A549 (cell line): ENCODE measurements around the gene APOA1. TPM values are rescaled to one million over a fixed set of nuclear protein-coding genes. Genes with fewer than 3 reads are reported as not detected.
A peak's percentile ranks its signal among the peaks of the same experiment; 100 is the strongest.

Experiments
- ATAC-seq, 2 experiments: fragments of 200-7000 bp in 1 of 2; fragments of >200 bp in 1 of 2; cut with Nextera tagmentation in 1 of 2; cut with Tn5 transposase in 1 of 2; 3 replicates each; pipeline versions ENCODE4 v1.8.0 to v1.9.1; 2018 to 2020; ENCODE audit warnings: mild to moderate bottlenecking in 1 of 2, moderate library complexity in 1 of 2
- CTCF ChIA-PET: fragments of 300-600 bp; sonication (Branson Sonifier 250); formaldehyde crosslinking; extraction: SDS; loops from one replicate; lab custom pipeline; 2021; ENCODE audit warnings: antibody characterized with exemption, inconsistent platforms; lab: Yijun Ruan, JAX
- POLR2A ChIA-PET: fragments of 350-600 bp; formaldehyde crosslinking; extraction: SDS; loops from one replicate; lab custom pipeline; 2021; ENCODE audit warnings: antibody characterized with exemption, inconsistent platforms; lab: Yijun Ruan, JAX
- DNase-seq, 2 experiments: peaks; one replicate each; pipeline versions ENCODE4 v3.0.0 to v3.0.0-alpha.2; 2011 to 2016; ENCODE audit warnings: low read depth in 1 of 2, low spot score in 1 of 2
- FAIRE-seq: peaks from 2 replicates; lab custom pipeline; 2011; peaks lifted over from hg19 to GRCh38; lab: Jason Lieb, UNC
- H3K27ac ChIP-seq, 2 experiments: fragments of >200 bp; sonication (Bioruptor Twin); formaldehyde crosslinking; 3 replicates each; pipeline ENCODE4 v1.5.1; 2016 to 2017
- H3K4me1 ChIP-seq: fragments of >200 bp; sonication (Bioruptor Twin); formaldehyde crosslinking; 3 replicates; pipeline ENCODE4 v1.6.1; 2016
- H3K4me2 ChIP-seq: fragments of >200 bp; sonication (Bioruptor Twin); formaldehyde crosslinking; 3 replicates; pipeline ENCODE4 v1.6.1; 2016
- H3K4me3 ChIP-seq: fragments of >200 bp; sonication (Bioruptor Twin); formaldehyde crosslinking; 3 replicates; pipeline ENCODE4 v1.5.1; 2016
- H3K9me3 ChIP-seq: fragments of >200 bp; sonication (Bioruptor Twin); formaldehyde crosslinking; 3 replicates; pipeline ENCODE4 v1.6.1; 2016
- BHLHE40 ChIP-seq: IDR thresholded peaks from 2 replicates; pipeline ENCODE4 v1.6.1; 2012; ENCODE audit warnings: low read depth, low read length, inconsistent platforms
- CBX2 ChIP-seq: fragments of 200-600 bp; sonication (generic); IDR thresholded peaks from 2 replicates; pipeline ENCODE4 v1.6.1; 2016; ENCODE audit warnings: low read depth, mild to moderate bottlenecking, borderline replicate concordance
- CHD2 ChIP-seq: fragments of 150-350 bp; IDR thresholded peaks from 2 replicates; pipeline ENCODE4 v1.6.1; 2014; ENCODE audit warnings: low read length; ENCODE audit not compliant: partially characterized antibody
- EHF ChIP-seq: fragments of 250-450 bp; sonication (Bioruptor Pico); IDR thresholded peaks from 2 replicates; pipeline ENCODE4 v1.5.0; 2020; ENCODE audit warnings: mild to moderate bottlenecking
- EHMT2 ChIP-seq: fragments of 200-600 bp; sonication (generic); IDR thresholded peaks from 2 replicates; pipeline ENCODE4 v1.6.1; 2016; ENCODE audit warnings: antibody characterized with exemption, low read depth, mild to moderate bottlenecking, moderate library complexity
- HDAC2 ChIP-seq: fragments of 200-600 bp; sonication (generic); IDR thresholded peaks from 2 replicates; pipeline ENCODE4 v1.6.1; 2016
- HES2 ChIP-seq: fragments of >200 bp; sonication (Bioruptor Twin); formaldehyde crosslinking; IDR thresholded peaks from 2 replicates; pipeline ENCODE4 v1.6.1; 2016
- HOXA7 ChIP-seq: fragments of 250-450 bp; sonication (Bioruptor Pico); IDR thresholded peaks from 2 replicates; pipeline ENCODE4 v1.5.0; 2020; ENCODE audit warnings: mild to moderate bottlenecking, moderate library complexity
- JUNB ChIP-seq: fragments of >200 bp; sonication (Bioruptor Twin); formaldehyde crosslinking; IDR thresholded peaks from 2 replicates; pipeline ENCODE4 v1.6.1; 2016
- KDM1A ChIP-seq: fragments of 200-600 bp; sonication (generic); IDR thresholded peaks from 2 replicates; pipeline ENCODE4 v1.6.1; 2016; ENCODE audit warnings: low read depth, mild to moderate bottlenecking
- MAZ ChIP-seq: fragments of 150-350 bp; IDR thresholded peaks from 2 replicates; pipeline ENCODE4 v1.6.1; 2014; ENCODE audit warnings: antibody characterized with exemption, low read depth, low read length, borderline replicate concordance
- NFE2L2 ChIP-seq: fragments of 150-350 bp; conservative IDR thresholded peaks from 2 replicates; pipeline ENCODE4 v1.6.1; 2014; ENCODE audit warnings: low read length
- NPAS2 ChIP-seq: fragments of 250-450 bp; sonication (Bioruptor Pico); IDR thresholded peaks from 2 replicates; pipeline ENCODE4 v1.8.0; 2022; ENCODE audit warnings: mild to moderate bottlenecking, moderate library complexity, borderline replicate concordance
- NR3C1 ChIP-seq: fragments of >200 bp; sonication (Bioruptor Twin); formaldehyde crosslinking; IDR thresholded peaks from 3 replicates; pipeline ENCODE4 v1.6.1; 2017
- PBX3 ChIP-seq: IDR thresholded peaks from 2 replicates; pipeline ENCODE4 v1.6.1; 2012
- PHF8 ChIP-seq: fragments of 200-600 bp; sonication (generic); IDR thresholded peaks from 2 replicates; pipeline ENCODE4 v1.6.1; 2016; ENCODE audit warnings: low read depth, mild to moderate bottlenecking, antibody characterized with exemption, moderate library complexity, borderline replicate concordance
- POLR2A ChIP-seq: IDR thresholded peaks from 2 replicates; pipeline ENCODE4 v1.6.1; 2012; ENCODE audit warnings: mild to moderate bottlenecking, low read length
- RAD21 ChIP-seq, 2 experiments: fragments of >200 bp in 1 of 2; sonication (Bioruptor Twin) in 1 of 2; formaldehyde crosslinking in 1 of 2; IDR thresholded peaks in 1 of 2; conservative IDR thresholded peaks in 1 of 2; 2 replicates in 1 of 2; 3 replicates in 1 of 2; pipeline ENCODE4 v1.6.1; 2012 to 2018; ENCODE audit warnings: inconsistent platforms in 1 of 2
- RCOR1 ChIP-seq: fragments of 150-350 bp; IDR thresholded peaks from 2 replicates; pipeline ENCODE4 v1.6.1; 2014; ENCODE audit warnings: antibody characterized with exemption, low read length, low read depth
- REST ChIP-seq: fragments of 200-600 bp; sonication (generic); IDR thresholded peaks from 2 replicates; pipeline ENCODE4 v1.6.1; 2016; ENCODE audit warnings: antibody characterized with exemption, mild to moderate bottlenecking, moderate library complexity
- RFX5 ChIP-seq: fragments of 450-650 bp; IDR thresholded peaks from 2 replicates; pipeline ENCODE4 v1.7.1; 2014; ENCODE audit warnings: antibody characterized with exemption, mild to moderate bottlenecking, moderate library complexity
- RNF2 ChIP-seq: fragments of 200-600 bp; sonication (generic); IDR thresholded peaks from 2 replicates; pipeline ENCODE4 v1.6.1; 2016; ENCODE audit warnings: low read depth, mild to moderate bottlenecking, antibody characterized with exemption, moderate library complexity, borderline replicate concordance
- SMC3 ChIP-seq: fragments of >200 bp; sonication (Bioruptor Twin); formaldehyde crosslinking; IDR thresholded peaks from 3 replicates; pipeline ENCODE4 v1.6.1; 2018; ENCODE audit warnings: inconsistent platforms
- SREBF2 ChIP-seq: fragments of 450-650 bp; IDR thresholded peaks from 2 replicates; pipeline ENCODE4 v1.6.1; 2014; ENCODE audit warnings: mild to moderate bottlenecking, moderate library complexity
- TFCP2L1 ChIP-seq: fragments of 250-450 bp; sonication (Bioruptor Pico); IDR thresholded peaks from 2 replicates; pipeline ENCODE4 v1.5.0; 2021; ENCODE audit warnings: mild to moderate bottlenecking
- TP53 ChIP-seq: fragments of 250-450 bp; sonication (Bioruptor Pico); IDR thresholded peaks from 2 replicates; pipeline ENCODE4 v1.5.0; 2021; ENCODE audit warnings: mild to moderate bottlenecking, moderate library complexity
- USF2 ChIP-seq: fragments of 450-650 bp; IDR thresholded peaks from 2 replicates; pipeline ENCODE4 v1.6.1; 2014; ENCODE audit warnings: antibody characterized with exemption
- ZC3H11A ChIP-seq: fragments of 450-650 bp; IDR thresholded peaks from 2 replicates; pipeline ENCODE4 v1.6.1; 2014; ENCODE audit warnings: antibody characterized with exemption, mild to moderate bottlenecking
- ZNF302 ChIP-seq: fragments of 250-450 bp; sonication (Bioruptor Pico); IDR thresholded peaks from 2 replicates; pipeline ENCODE4 v1.9.0; 2021; ENCODE audit warnings: inconsistent platforms, mild to moderate bottlenecking, moderate library complexity
- WGBS: methylation state at CpG from one replicate; pipeline ENCODE4 v1.1.6; 2017; ENCODE audit errors: missing lambda C conversion rate; 5-methylcytosine and 5-hydroxymethylcytosine counted together
- polyA plus RNA-seq, 4 experiments: library from polyadenylated mRNA; depleted of rRNA in 3 of 4; stranded (reverse); fragments of >200 nt; fragmentation: RNase III in 1 of 4; extraction: RNeasy Plus Mini Kit Qiagen cat#74134 plus additional on column Dnase treatment in 1 of 4; gene quantifications; 2 replicates in 3 of 4; 3 replicates in 1 of 4; pipeline ENCODE4 v1.2.3, GENCODE V29; 2011 to 2017
- TF ChIP-seq, protein P1 (sequence below): fragments of >200 bp; sonication (Bioruptor Twin); formaldehyde crosslinking; IDR thresholded peaks from 3 replicates; pipeline ENCODE4 v1.5.1; 2016
- TF ChIP-seq, protein P2 (sequence below): fragments of 250-450 bp; sonication (Bioruptor Pico); IDR thresholded peaks from 2 replicates; pipeline ENCODE4 v1.5.0; 2021; ENCODE audit warnings: mild to moderate bottlenecking, moderate library complexity, borderline replicate concordance

The APOA1 gene
- polyA plus RNA-seq, 2 of the 4 experiments (the other 2 are of a cell fraction), result 0.23 TPM; not detected in 1

- ChIA-PET POLR2A (interaction anchor here (0.5 to 1.5 kb wide), 6 partner anchors 30 to 63 kb away, joined by 3 to 10 read pairs (median 4); partner anchors contain the start of genes APOA5, BUD13 and ZPR1), CTCF (interaction anchor here (0.6 to 3.7 kb wide), 29 partner anchors 9 to 399 kb away, joined by 3 to 56 read pairs (median 4); partner anchors contain the start of genes APOA4, APOA5 and BUD13)
- Histone ChIP-seq H3K4me1 (0 out of 3 replicates have a peak, but pooled peaks cover 4% of the 10 kb centered on the region), H3K9me3 (no peaks in the 10 kb centered on the region), H3K27ac (peak overlapping the region; percentile 20 to 79; a peak in 5 of 6 replicates), H3K4me2 (peak overlapping the region; percentile 72), H3K4me3 (peak overlapping the region; percentile 27)
- DNase-seq (peak; percentile 67 to 89), ATAC-seq (peak; percentile 87 to 92), FAIRE-seq (no peak)
- WGBS, result 33% methylated on average over 3 of the region's 57 CpGs
- no peak for TF ChIP-seq EHMT2
- TF ChIP-seq NR3C1, result no peak
- no peak for TF ChIP-seq CBX2
- TF ChIP-seq SREBF2, result no peak
- TF ChIP-seq MAZ, result no peak
- TF ChIP-seq PHF8, result no peak
- no peak for TF ChIP-seq RNF2
- no peak for TF ChIP-seq REST
- TF ChIP-seq ZC3H11A, result no peak
- peak; percentile 52 to 63 for TF ChIP-seq RAD21 (conservative IDR thresholded peaks at IDR 0.05 in 1 of 2, IDR thresholded peaks at IDR 0.05 in 1 of 2)
- TF ChIP-seq, protein P1, sequence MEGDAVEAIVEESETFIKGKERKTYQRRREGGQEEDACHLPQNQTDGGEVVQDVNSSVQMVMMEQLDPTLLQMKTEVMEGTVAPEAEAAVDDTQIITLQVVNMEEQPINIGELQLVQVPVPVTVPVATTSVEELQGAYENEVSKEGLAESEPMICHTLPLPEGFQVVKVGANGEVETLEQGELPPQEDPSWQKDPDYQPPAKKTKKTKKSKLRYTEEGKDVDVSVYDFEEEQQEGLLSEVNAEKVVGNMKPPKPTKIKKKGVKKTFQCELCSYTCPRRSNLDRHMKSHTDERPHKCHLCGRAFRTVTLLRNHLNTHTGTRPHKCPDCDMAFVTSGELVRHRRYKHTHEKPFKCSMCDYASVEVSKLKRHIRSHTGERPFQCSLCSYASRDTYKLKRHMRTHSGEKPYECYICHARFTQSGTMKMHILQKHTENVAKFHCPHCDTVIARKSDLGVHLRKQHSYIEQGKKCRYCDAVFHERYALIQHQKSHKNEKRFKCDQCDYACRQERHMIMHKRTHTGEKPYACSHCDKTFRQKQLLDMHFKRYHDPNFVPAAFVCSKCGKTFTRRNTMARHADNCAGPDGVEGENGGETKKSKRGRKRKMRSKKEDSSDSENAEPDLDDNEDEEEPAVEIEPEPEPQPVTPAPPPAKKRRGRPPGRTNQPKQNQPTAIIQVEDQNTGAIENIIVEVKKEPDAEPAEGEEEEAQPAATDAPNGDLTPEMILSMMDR, result peak; percentile 58
- TF ChIP-seq RCOR1, result no peak
- TF ChIP-seq SMC3, result peak; percentile 64
- no peak for TF ChIP-seq BHLHE40
- no peak for TF ChIP-seq TP53 (CRISPR knock-in tag)
- TF ChIP-seq RFX5, result no peak
- TF ChIP-seq NFE2L2, result no peak
- TF ChIP-seq HOXA7, result no peak
- TF ChIP-seq, protein P2, sequence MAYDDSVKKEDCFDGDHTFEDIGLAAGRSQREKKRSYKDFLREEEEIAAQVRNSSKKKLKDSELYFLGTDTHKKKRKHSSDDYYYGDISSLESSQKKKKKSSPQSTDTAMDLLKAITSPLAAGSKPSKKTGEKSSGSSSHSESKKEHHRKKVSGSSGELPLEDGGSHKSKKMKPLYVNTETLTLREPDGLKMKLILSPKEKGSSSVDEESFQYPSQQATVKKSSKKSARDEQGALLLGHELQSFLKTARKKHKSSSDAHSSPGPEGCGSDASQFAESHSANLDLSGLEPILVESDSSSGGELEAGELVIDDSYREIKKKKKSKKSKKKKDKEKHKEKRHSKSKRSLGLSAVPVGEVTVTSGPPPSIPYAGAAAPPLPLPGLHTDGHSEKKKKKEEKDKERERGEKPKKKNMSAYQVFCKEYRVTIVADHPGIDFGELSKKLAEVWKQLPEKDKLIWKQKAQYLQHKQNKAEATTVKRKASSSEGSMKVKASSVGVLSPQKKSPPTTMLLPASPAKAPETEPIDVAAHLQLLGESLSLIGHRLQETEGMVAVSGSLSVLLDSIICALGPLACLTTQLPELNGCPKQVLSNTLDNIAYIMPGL (CRISPR knock-in tag), result no peak
- TF ChIP-seq ZNF302 (CRISPR knock-in tag), result no peak
- TF ChIP-seq CHD2, result no peak
- no peak for TF ChIP-seq HES2
- no peak for TF ChIP-seq KDM1A
- peak; percentile 61; the same call in 1 of the 2 replicates for TF ChIP-seq HDAC2
- no peak for TF ChIP-seq USF2
- no peak for TF ChIP-seq NPAS2
- TF ChIP-seq JUNB, result no peak
- TF ChIP-seq EHF, result no peak
- TF ChIP-seq POLR2A, result peak; percentile 41
- no peak for TF ChIP-seq TFCP2L1 (CRISPR knock-in tag)
- TF ChIP-seq PBX3, result no peak
These were observed 1.4 kb downstream of the APOA1 start for GRCh38 chr11:116835791-116836631.
